ENCODE results near the gene SPPL2C.

SPPL2C gene

DNA sequence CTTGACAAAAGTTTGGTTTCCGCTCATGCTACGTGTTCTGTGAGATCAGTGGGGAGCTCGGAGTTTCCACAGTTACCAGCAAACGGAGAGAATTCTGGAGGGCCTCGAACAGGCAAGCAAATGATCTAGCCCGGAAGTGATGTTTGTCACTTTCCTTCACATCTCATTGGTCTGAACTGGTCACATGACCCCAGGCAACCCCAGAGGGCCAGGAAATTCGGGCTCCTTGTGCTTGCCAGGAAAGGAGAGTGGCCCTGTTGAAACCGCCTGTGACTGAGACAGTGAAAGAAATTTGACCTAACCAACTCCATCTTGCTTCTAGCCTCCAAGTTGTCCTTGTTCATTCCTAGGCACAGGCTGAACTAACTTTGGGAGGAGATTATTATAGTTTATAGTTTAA is 23.0 kb downstream of the SPPL2C start:
- no peak overlapping the region for H3K4me2 ChIP-seq
- H3K4me3 ChIP-seq (IDR thresholded peaks at IDR 0.05; ENCODE audit: insufficient read depth, low read depth, low read length): no peak overlapping the region
- H3K79me2 ChIP-seq (ENCODE audit: insufficient read depth, low read depth): no peaks in the 10 kb centered on the region
- no peaks in the 10 kb centered on the region for H3K36me3 ChIP-seq (ENCODE audit: insufficient read depth)
- no peak overlapping the region for H3K9ac ChIP-seq
- H3K4me1 ChIP-seq (ENCODE audit: low read depth, poor library complexity, severe bottlenecking): peaks cover 11% of the 10 kb centered on the region
- H2AFZ ChIP-seq (ENCODE audit: low read depth): no peak overlapping the region
- TF ChIP-seq CTCF (conservative IDR thresholded peaks at IDR 0.05; ENCODE audit: low read depth, low read length): no peak
- no peaks in the 10 kb centered on the region; the same call in 1 of the 2 replicates for H3K27me3 ChIP-seq (ENCODE audit: insufficient read depth, low read depth)
- no peaks in the 10 kb centered on the region for H4K20me1 ChIP-seq (ENCODE audit: insufficient read depth)
- no peak overlapping the region for H3K27ac ChIP-seq

DNA sequence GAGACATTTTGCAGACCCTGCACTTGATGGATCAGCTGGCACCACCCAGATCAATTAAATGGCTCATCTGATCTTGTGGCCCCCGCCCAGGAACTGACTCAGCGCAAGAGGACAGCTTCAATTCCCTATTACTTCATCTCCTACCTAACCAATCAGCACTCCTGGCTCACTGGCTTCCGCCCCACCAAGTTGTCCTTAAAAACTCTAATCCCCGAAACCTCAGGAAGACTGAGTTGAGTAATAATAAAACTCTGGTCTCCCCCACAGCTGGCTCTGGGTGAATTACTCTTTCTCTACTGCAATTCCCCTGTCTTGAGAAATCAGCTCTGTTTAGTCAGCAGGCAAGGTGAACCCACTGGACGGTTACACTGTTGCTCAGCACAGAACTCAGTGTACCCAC is 23.6 kb downstream of the SPPL2C start:
- Histone ChIP-seq H3K4me3 (IDR thresholded peaks at IDR 0.05; ENCODE audit: insufficient read depth, low read depth, low read length) (no peak overlapping the region), H3K4me2 (no peak overlapping the region), H2AFZ (ENCODE audit: low read depth) (no peak overlapping the region), H3K9ac (no peak overlapping the region), H3K4me1 (ENCODE audit: low read depth, poor library complexity, severe bottlenecking) (peaks cover 17% of the 10 kb centered on the region), H3K27ac (no peak overlapping the region), H3K36me3 (ENCODE audit: insufficient read depth) (no peaks in the 10 kb centered on the region), H3K79me2 (ENCODE audit: insufficient read depth, low read depth) (no peaks in the 10 kb centered on the region), H4K20me1 (ENCODE audit: insufficient read depth) (no peaks in the 10 kb centered on the region), H3K27me3 (ENCODE audit: insufficient read depth, low read depth) (no peaks in the 10 kb centered on the region)
- TF ChIP-seq CTCF (conservative IDR thresholded peaks at IDR 0.05; ENCODE audit: low read depth, low read length): no peak

DNA sequence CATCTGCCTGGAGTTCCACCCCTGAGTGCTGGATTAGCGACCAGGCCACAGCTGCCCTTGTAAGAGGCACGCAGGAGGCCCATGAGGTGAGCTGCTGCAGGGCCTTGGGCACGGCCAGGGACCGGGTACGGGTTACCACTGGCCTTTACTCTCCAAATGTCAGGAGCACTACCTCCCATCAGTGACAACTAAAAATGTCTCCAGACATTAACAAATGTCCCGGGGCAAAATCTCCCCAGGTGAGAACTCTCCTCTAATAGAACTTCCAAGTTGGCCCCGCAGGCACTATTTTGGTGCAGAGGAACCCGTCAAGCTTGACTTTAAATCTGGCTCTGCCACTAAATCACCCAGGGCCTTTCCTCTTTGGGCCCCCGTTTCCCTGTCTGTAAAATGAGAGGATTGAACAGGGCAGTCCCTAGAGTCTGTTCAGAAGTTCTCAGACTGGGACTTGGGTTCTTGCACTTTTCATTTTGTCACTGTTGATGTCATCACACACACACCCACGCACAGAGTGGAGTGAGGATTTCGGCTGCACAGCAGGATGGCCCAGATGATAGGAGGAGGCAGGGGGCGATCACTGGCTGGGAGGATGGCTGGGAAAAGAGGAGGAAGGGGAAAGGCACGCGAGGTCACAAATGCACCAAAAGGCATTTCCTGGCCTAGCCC is 25.1 kb downstream of the SPPL2C start:
- TF ChIP-seq CTCF (conservative IDR thresholded peaks at IDR 0.05; ENCODE audit: low read depth, low read length): no peak
- Histone ChIP-seq H3K27ac (no peak overlapping the region), H3K36me3 (ENCODE audit: insufficient read depth) (no peaks in the 10 kb centered on the region), H3K27me3 (ENCODE audit: insufficient read depth, low read depth) (no peaks in the 10 kb centered on the region), H3K79me2 (ENCODE audit: insufficient read depth, low read depth) (no peaks in the 10 kb centered on the region), H3K4me3 (IDR thresholded peaks at IDR 0.05; ENCODE audit: insufficient read depth, low read depth, low read length) (no peak overlapping the region), H3K4me2 (no peak overlapping the region), H3K4me1 (ENCODE audit: low read depth, poor library complexity, severe bottlenecking) (peaks cover 31% of the 10 kb centered on the region), H3K9ac (no peak overlapping the region), H4K20me1 (ENCODE audit: insufficient read depth) (no peaks in the 10 kb centered on the region), H2AFZ (ENCODE audit: low read depth) (no peak overlapping the region)

DNA sequence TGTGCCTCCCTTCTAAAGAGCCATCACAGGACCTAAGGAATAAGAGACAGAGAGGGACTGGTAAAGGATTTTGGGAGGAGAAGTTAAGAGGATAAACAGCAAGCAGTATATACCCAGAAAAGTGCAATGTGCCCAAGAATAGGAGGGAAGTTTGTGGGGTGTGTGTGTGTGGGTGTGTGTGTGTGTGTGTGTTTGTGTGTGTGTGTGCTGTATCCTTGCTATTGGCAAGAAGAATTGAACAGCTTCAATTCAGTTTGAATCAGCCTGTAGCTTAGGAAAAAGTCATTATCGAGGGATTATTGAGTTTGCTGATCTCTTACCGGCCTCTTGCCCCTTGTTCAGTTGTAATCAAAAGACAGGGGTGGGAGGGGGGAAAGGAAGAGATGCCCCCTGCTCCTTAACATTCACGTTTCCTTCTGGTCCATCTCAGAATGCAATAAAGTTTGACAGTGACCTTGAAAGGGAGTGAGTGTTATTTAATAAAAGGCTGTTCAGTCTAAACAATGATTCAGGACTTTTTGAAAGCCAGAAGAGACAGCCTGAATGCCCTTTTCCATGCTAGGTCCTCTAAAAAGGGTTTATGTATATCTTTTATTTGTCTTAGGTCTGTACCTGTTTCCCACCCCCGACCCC is 25.8 kb downstream of the SPPL2C start:
- no peak overlapping the region for H3K4me2 ChIP-seq

More for the DNA sequence above, 25.8 kb downstream of the SPPL2C start:
- peaks cover 36% of the 10 kb centered on the region for H3K4me1 ChIP-seq (ENCODE audit: low read depth, poor library complexity, severe bottlenecking)
- no peak overlapping the region for H3K9ac ChIP-seq
- H3K27ac ChIP-seq: no peak overlapping the region
- H3K79me2 ChIP-seq (ENCODE audit: insufficient read depth, low read depth): no peaks in the 10 kb centered on the region
- no peak for TF ChIP-seq CTCF (conservative IDR thresholded peaks at IDR 0.05; ENCODE audit: low read depth, low read length)
- no peaks in the 10 kb centered on the region for H3K27me3 ChIP-seq (ENCODE audit: insufficient read depth, low read depth)
- H4K20me1 ChIP-seq (ENCODE audit: insufficient read depth): no peaks in the 10 kb centered on the region
- no peak overlapping the region for H2AFZ ChIP-seq (ENCODE audit: low read depth)
- no peak overlapping the region for H3K4me3 ChIP-seq (IDR thresholded peaks at IDR 0.05; ENCODE audit: insufficient read depth, low read depth, low read length)
- no peaks in the 10 kb centered on the region for H3K36me3 ChIP-seq (ENCODE audit: insufficient read depth)

All from KMS-11 (cell line).